GM19438 (cell line): ENCODE data around the gene RAPGEF3.
A peak's percentile ranks its signal among the peaks of the same experiment; 100 is the strongest.

Experiments used
- ATAC-seq: cut with Tn5 transposase; IDR thresholded peaks from one replicate; pipeline ENCODE4 v1.9.1; 2021; ENCODE audit warnings: low read depth; ENCODE audit not compliant: unreplicated experiment

RAPGEF3 gene

GRCh38 chr12:47777151-47777550 lies 18.5 kb upstream of the RAPGEF3 start:
- no peak for ATAC-seq

GRCh38 chr12:47776471-47777143 lies 17.9 kb upstream of the RAPGEF3 start:
- ATAC-seq: no peak

GRCh38 chr12:47775100-47775911 lies 16.6 kb upstream of the RAPGEF3 start:
- no peak for ATAC-seq

GRCh38 chr12:47774663-47775062 lies 16.0 kb upstream of the RAPGEF3 start:
- no peak for ATAC-seq

- no peak for ATAC-seq
Observed at GRCh38 chr12:47773858-47774580, 15.3 kb upstream of the RAPGEF3 start.

GRCh38 chr12:47773062-47773857 lies 14.6 kb upstream of the RAPGEF3 start, which contains the start of gene SLC48A1:
TSS of gene SLC48A1 (plus strand) at chr12:47773238. CDS start at chr12:47773305, 67 bp downstream.
- ATAC-seq: peak; percentile 78

GRCh38 chr12:47772738-47773061 lies 14.0 kb upstream of the RAPGEF3 start:
- no peak for ATAC-seq

GRCh38 chr12:47772094-47772660 lies 13.5 kb upstream of the RAPGEF3 start:
- ATAC-seq: no peak

- no peak for ATAC-seq
Observed at GRCh38 chr12:47771304-47771703, 12.6 kb upstream of the RAPGEF3 start.

- ATAC-seq: no peak
Observed at GRCh38 chr12:47770086-47770726, 11.5 kb upstream of the RAPGEF3 start.

GRCh38 chr12:47769234-47770085 lies 10.8 kb upstream of the RAPGEF3 start:
- ATAC-seq: no peak

- no peak for ATAC-seq
Observed at GRCh38 chr12:47768323-47768811, 9.7 kb upstream of the RAPGEF3 start.

- no peak for ATAC-seq
Observed at GRCh38 chr12:47767216-47767724, 8.6 kb upstream of the RAPGEF3 start.

GRCh38 chr12:47766502-47767215 lies 8.0 kb upstream of the RAPGEF3 start:
- no peak for ATAC-seq

- ATAC-seq: no peak
Observed at GRCh38 chr12:47763481-47764346, 5.0 kb upstream of the RAPGEF3 start.

- ATAC-seq: no peak
Observed at GRCh38 chr12:47762850-47763465, 4.3 kb upstream of the RAPGEF3 start.

- no peak for ATAC-seq
Observed at GRCh38 chr12:47758584-47758833, 171 bp downstream of the RAPGEF3 start.
